Astrocyte of the cerebellum (primary cell): ENCODE data around the gene EVC.
"Not testable (repeated sequence)": the region's sequence is repeated elsewhere in the genome, so short reads cannot be mapped to it uniquely, and the experiment has no call there.

Experiments used
- DNase-seq: peaks from one replicate; pipeline ENCODE4 v3.0.0-alpha.2; 2011; ENCODE audit warnings: low read depth
- H3K4me3 ChIP-seq: 2 replicates; pipeline ENCODE4 v1.5.1; 2011; ENCODE audit warnings: mild to moderate bottlenecking, low read depth, low read length, moderate library complexity
- CTCF ChIP-seq: IDR thresholded peaks from 2 replicates; pipeline ENCODE4 v1.5.1; 2012; ENCODE audit warnings: low read length, low read depth, moderate library complexity, mild to moderate bottlenecking; ENCODE audit errors: missing control alignments
- in situ Hi-C: cut with HindIII; loops from 2 replicates; pipeline ENCODE4 v1.10.0; 2017; ENCODE audit warnings: low sequenced_read_pairs

Gene EVC

GRCh38 chr4:5805270-5805669 is 94.3 kb downstream of the EVC start:
- in situ Hi-C loops: loop anchor here (25.0 kb wide), 1 partner anchor 793 kb away; the partner anchor contains the start of gene CYTL1
- H3K4me3 ChIP-seq: no peak overlapping the region
- no peak for DNase-seq
- TF ChIP-seq CTCF: no peak

DNA sequence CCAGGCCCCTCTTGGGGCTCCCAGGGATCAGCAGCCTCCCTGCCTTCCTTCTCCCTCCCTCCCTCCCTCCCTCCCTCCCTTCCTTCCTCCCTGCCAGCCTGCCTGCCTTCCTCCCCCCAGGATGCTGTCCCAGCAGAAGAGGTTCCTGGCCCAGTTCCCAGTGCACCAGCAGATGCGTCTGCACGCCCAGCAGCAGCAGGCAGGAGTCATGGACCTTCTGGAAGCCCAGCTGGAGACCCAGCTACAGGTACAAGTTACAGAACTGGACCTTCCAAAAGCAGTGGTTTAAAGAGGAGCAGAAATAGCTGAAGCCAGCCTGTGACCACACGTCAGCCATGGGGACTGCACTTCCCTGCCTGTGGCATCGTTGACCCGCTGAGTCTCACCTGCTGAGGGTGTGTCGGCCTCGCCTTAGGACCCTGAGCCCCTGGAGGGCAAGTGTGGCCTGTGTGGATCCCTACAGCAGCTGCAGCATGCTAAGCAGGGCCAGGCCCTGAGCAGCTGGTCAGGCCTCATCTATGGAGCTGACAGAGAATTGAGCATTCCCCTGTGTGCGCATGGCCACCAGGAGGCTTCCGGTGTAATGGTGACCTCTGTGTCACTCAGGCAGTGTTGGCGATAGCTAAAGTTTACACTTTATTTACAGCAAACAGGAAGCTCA is 97.2 kb downstream of the EVC start:
- DNase-seq: no peak
- in situ Hi-C loops: loop anchor here (25.0 kb wide), 1 partner anchor 796 kb away; the partner anchor contains the start of gene CYTL1
- H3K4me3 ChIP-seq: no peak overlapping the region
- TF ChIP-seq CTCF: no peak

- TF ChIP-seq CTCF: no peak
- H3K4me3 ChIP-seq: no peak overlapping the region
- DNase-seq: no peak
- in situ Hi-C loops: loop anchor here (25.0 kb wide), 1 partner anchor 797 kb away; the partner anchor contains the start of gene CYTL1
Measured at GRCh38 chr4:5809216-5809776, 98.3 kb downstream of the EVC start.

GRCh38 chr4:5810151-5810550 is 99.2 kb downstream of the EVC start:
- no peak overlapping the region for H3K4me3 ChIP-seq
- no peak for DNase-seq
- no peak for TF ChIP-seq CTCF
- in situ Hi-C loops: loop anchor here (25.0 kb wide), 1 partner anchor 798 kb away; the partner anchor contains the start of gene CYTL1

- in situ Hi-C loops: loop anchor here (25.0 kb wide), 1 partner anchor 799 kb away; the partner anchor contains the start of gene CYTL1
- no peak for DNase-seq
- TF ChIP-seq CTCF: no peak
- no peak overlapping the region for H3K4me3 ChIP-seq
Measured at GRCh38 chr4:5810770-5811430, 99.9 kb downstream of the EVC start.

GRCh38 chr4:5812057-5812456 is 101.1 kb downstream of the EVC start:
- in situ Hi-C loops: loop anchor here (25.0 kb wide), 1 partner anchor 800 kb away; the partner anchor contains the start of gene CYTL1
- not testable (repeated sequence) for H3K4me3 ChIP-seq, DNase-seq
